PC-3 (cell line): ENCODE data around the gene MMP7.

Experiments
- EZH2 ChIP-seq: fragments of 300-600 bp; sonication (generic); IDR thresholded peaks from one replicate; pipeline ENCODE4 v1.6.1; 2017; ENCODE audit warnings: antibody characterized with exemption, mild to moderate bottlenecking, low read length; ENCODE audit not compliant: unreplicated experiment
- EZH2phosphoT487 ChIP-seq: fragments of 300-600 bp; sonication (generic); IDR thresholded peaks from 2 replicates; pipeline ENCODE4 v1.6.1; 2018; ENCODE audit warnings: mild to moderate bottlenecking, antibody characterized with exemption, low read length, borderline replicate concordance
- TF ChIP-seq, protein P1 (sequence below): fragments of 300-600 bp; sonication (generic); conservative IDR thresholded peaks from 2 replicates; pipeline ENCODE4 v1.5.1; 2017; ENCODE audit warnings: antibody characterized with exemption, low read depth, mild to moderate bottlenecking, low read length

DNA sequence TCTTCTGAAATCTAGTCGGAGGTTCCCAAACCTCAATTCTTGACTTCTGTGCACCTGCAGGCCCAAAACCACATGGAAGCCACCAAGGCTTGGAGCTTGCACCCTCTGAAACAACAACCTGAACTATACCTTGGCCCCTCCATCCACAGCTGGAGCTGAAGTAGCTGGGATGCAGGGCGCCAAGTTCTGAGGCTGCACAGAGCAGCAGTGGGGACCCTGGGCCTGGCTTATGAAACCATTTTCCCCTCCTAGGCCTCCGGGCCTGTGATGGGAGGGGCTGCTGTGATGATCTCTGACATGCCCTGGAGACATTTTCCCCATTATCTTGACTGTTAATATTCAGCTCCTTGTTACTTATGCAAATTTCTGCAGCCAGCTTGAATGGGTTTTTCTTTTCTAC, 38.3 kb upstream of the MMP7 start:
- TF ChIP-seq, protein P1, sequence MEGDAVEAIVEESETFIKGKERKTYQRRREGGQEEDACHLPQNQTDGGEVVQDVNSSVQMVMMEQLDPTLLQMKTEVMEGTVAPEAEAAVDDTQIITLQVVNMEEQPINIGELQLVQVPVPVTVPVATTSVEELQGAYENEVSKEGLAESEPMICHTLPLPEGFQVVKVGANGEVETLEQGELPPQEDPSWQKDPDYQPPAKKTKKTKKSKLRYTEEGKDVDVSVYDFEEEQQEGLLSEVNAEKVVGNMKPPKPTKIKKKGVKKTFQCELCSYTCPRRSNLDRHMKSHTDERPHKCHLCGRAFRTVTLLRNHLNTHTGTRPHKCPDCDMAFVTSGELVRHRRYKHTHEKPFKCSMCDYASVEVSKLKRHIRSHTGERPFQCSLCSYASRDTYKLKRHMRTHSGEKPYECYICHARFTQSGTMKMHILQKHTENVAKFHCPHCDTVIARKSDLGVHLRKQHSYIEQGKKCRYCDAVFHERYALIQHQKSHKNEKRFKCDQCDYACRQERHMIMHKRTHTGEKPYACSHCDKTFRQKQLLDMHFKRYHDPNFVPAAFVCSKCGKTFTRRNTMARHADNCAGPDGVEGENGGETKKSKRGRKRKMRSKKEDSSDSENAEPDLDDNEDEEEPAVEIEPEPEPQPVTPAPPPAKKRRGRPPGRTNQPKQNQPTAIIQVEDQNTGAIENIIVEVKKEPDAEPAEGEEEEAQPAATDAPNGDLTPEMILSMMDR = no peak
- TF ChIP-seq EZH2phosphoT487 (no peak), EZH2 (no peak)
